ENCODE measurements around the gene CYBA.

DNA sequence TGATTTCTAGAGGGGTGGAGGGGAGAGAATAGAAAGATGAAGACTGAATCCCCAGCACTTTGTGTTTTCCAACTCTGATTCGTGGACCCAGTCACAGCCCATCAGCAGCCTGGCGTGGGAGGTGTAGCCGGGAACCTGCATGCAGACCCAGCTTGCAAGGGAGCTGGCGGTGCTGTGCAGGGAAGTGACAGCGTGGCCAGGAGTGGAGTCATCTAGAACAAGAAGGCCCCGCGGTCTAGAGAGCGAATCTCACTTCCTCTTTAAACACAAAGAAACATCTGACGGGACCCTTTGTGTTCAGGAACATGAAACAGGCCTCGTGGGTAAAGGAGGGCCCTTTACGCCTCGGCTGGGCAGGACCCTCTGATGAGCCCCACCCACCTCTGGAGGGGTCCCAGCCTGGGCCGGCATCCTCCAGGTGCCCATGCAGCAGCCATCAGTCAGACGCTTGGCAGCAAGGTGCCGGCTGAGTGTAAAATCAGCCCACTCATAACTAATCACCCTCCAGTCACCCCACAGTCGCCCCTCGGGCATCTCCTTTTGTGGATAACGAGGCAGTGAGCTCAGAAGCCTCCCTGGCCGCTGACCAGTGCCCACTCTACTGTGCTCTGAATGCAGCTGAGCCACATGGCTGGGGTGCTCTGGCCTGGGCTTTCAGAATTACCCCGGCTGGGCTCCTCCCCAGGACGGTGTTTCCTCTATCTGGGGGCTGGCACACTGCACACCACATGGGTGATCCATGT is 31.0 kb upstream of the CYBA start:
- TF ChIP-seq E2F4 (IDR thresholded peaks at IDR 0.05; ENCODE audit: low read depth, low read length) (no peak), CTCF (IDR thresholded peaks at IDR 0.05 in 2 of 3, conservative IDR thresholded peaks at IDR 0.05 in 1 of 3; ENCODE audit: control insufficient read depth in 2 of 3, extremely low read depth in 1 of 3, insufficient read depth in 1 of 3, low read depth in 3 of 3, low read length in 3 of 3) (no peak), HDAC6 (IDR thresholded peaks at IDR 0.05; ENCODE audit: unreplicated experiment) (no peak), ASH2L (IDR thresholded peaks at IDR 0.05; ENCODE audit: borderline replicate concordance, low read depth) (no peak), SP1 (IDR thresholded peaks at IDR 0.05; ENCODE audit: low read depth, low read length) (peak; percentile 59), EZH2 (IDR thresholded peaks at IDR 0.05; ENCODE audit: borderline replicate concordance, control insufficient read depth, low read depth, low read length) (no peak)

Measured in GM12878 (cell line).